Panc1 (cell line): ENCODE results near the gene ASCC3. TPM values are rescaled to one million over a fixed set of nuclear protein-coding genes. Genes with fewer than 3 reads are reported as not detected.

ENCODE experiments used
- ATAC-seq: fragments of 200-7000 bp; cut with Tn5 transposase; 2 replicates; pipeline ENCODE4 v1.9.1; 2020; ENCODE audit warnings: mild to moderate bottlenecking, moderate library complexity
- BruUV-seq: library from RNA; stranded (reverse); fragments of 400-500 nt; replicated peaks from 2 replicates; lab custom pipeline; 2021; lab: Mats Ljungman, UMichigan
- CTCF ChIA-PET: fragments of 300-600 bp; sonication (Branson Sonifier 250); formaldehyde crosslinking; loops from one replicate; lab custom pipeline; 2022; ENCODE audit warnings: antibody characterized with exemption; lab: Charles Lee
- POLR2A ChIA-PET: fragments of 300-600 bp; sonication (Branson Sonifier 250); formaldehyde crosslinking; loops from one replicate; lab custom pipeline; 2022; ENCODE audit warnings: antibody characterized with exemption; lab: Charles Lee
- DNase-seq: peaks from one replicate; pipeline ENCODE4 v3.0.0-alpha.2; 2010; ENCODE audit warnings: low read depth, low spot score
- H3K27ac ChIP-seq: 2 replicates; pipeline ENCODE4 v1.5.1; 2011; ENCODE audit warnings: mild to moderate bottlenecking, low read length, inconsistent platforms
- H3K27me3 ChIP-seq: fragments of 200-500 bp; sonication (Bioruptor generic); 2 replicates; pipeline ENCODE4 v1.6.0; 2014; ENCODE audit warnings: low read length, inconsistent platforms; ENCODE audit not compliant: control insufficient read depth, insufficient read depth
- H3K36me3 ChIP-seq: fragments of 200-500 bp; sonication (Bioruptor generic); 2 replicates; pipeline ENCODE4 v1.5.1; 2014; ENCODE audit warnings: inconsistent platforms, mild to moderate bottlenecking, low read length, moderate library complexity; ENCODE audit not compliant: control insufficient read depth, insufficient read depth
- H3K4me1 ChIP-seq: 2 replicates; pipeline ENCODE4 v1.5.1; 2011; ENCODE audit warnings: inconsistent platforms, mild to moderate bottlenecking, low read length, moderate library complexity; ENCODE audit not compliant: control insufficient read depth, insufficient read depth
- H3K4me3 ChIP-seq, 2 experiments: 2 replicates each; pipeline ENCODE4 v1.5.1; 2011 to 2012; ENCODE audit warnings: low read depth in 2 of 2, low read length in 2 of 2, mild to moderate bottlenecking in 2 of 2, inconsistent platforms in 1 of 2, moderate library complexity in 1 of 2
- H3K9me3 ChIP-seq: fragments of 200-500 bp; sonication (Bioruptor generic); 2 replicates; pipeline ENCODE4 v1.5.1; 2014; ENCODE audit warnings: low read depth, mild to moderate bottlenecking, inconsistent platforms, low read length, moderate library complexity; ENCODE audit not compliant: control insufficient read depth, insufficient read depth
- CTCF ChIP-seq: fragments of 450-650 bp; IDR thresholded peaks from 2 replicates; pipeline ENCODE4 v1.5.1; 2017; ENCODE audit warnings: mild to moderate bottlenecking
- POLR2AphosphoS5 ChIP-seq: IDR thresholded peaks from 2 replicates; pipeline ENCODE4 v1.6.1; 2012; ENCODE audit warnings: mild to moderate bottlenecking, low read depth, low read length, moderate library complexity
- SIN3A ChIP-seq: IDR thresholded peaks from 2 replicates; pipeline ENCODE4 v1.6.1; 2012; ENCODE audit warnings: low read depth, mild to moderate bottlenecking, low read length, moderate library complexity, borderline replicate concordance; ENCODE audit not compliant: insufficient read depth
- TCF7L2 ChIP-seq: IDR thresholded peaks from 2 replicates; pipeline ENCODE4 v1.6.1; 2011; ENCODE audit warnings: mild to moderate bottlenecking, low read depth, low read length, inconsistent platforms
- in situ Hi-C: cut with HindIII; loops from 2 replicates; pipeline ENCODE4 v1.10.0; 2016; ENCODE audit warnings: low sequenced_read_pairs, low pct_unique_long_range_greater_than_20kb
- intact Hi-C: fragments of 100-400 bp; cut with micrococcal nuclease; formaldehyde crosslinking; loops from one replicate; pipeline ENCODE4 v1.10.0; 2022; ENCODE audit not compliant: unreplicated experiment
- total RNA-seq: library from RNA; stranded (reverse); gene quantifications from one replicate; pipeline ENCODE4 v1.2.1, GENCODE V29; 2021; ENCODE audit not compliant: unreplicated experiment
- TF ChIP-seq, protein P1 (sequence below), 2 experiments: IDR thresholded peaks; 2 replicates each; pipeline ENCODE4 v1.6.1; 2011 to 2012; ENCODE audit warnings: low read depth in 2 of 2, control low read depth in 1 of 2, low read length in 1 of 2, mild to moderate bottlenecking in 1 of 2, moderate library complexity in 1 of 2; ENCODE audit not compliant: insufficient read depth in 1 of 2

The ASCC3 gene
- total RNA-seq, 1 experiment from 2014 or later = 46.9 TPM

DNA sequence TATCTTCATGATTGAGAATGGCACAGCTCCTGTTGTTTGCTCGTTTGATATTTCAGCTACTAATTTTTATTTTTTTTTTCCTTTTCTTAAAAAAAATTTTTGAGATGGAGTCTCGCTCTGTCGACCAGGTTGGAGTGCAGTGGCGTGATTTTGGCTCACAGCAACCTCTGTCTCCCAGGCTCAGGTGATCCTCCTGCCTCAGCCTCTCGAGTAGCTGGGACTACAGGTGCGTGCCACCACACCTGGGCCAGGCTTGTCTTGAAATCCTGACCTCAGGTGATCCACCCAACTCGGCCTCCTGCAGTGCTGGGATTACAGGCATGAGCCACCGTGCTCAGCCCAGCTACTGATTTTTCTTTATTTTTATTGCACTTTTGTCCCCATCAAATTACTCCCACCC is 266.2 kb downstream of the ASCC3 start:
- Histone ChIP-seq H3K27ac (no peak overlapping the region), H3K9me3 (no peaks in the 10 kb centered on the region), H3K4me1 (no peaks in the 10 kb centered on the region), H3K27me3 (no peaks in the 10 kb centered on the region), H3K36me3 (no peaks in the 10 kb centered on the region; the same call in 1 of the 2 replicates), H3K4me3 (no peak overlapping the region)
- intact Hi-C loops (no loop called here), in situ Hi-C loops (no loop called here)
- no peak for TF ChIP-seq POLR2AphosphoS5
- TF ChIP-seq, protein P1, sequence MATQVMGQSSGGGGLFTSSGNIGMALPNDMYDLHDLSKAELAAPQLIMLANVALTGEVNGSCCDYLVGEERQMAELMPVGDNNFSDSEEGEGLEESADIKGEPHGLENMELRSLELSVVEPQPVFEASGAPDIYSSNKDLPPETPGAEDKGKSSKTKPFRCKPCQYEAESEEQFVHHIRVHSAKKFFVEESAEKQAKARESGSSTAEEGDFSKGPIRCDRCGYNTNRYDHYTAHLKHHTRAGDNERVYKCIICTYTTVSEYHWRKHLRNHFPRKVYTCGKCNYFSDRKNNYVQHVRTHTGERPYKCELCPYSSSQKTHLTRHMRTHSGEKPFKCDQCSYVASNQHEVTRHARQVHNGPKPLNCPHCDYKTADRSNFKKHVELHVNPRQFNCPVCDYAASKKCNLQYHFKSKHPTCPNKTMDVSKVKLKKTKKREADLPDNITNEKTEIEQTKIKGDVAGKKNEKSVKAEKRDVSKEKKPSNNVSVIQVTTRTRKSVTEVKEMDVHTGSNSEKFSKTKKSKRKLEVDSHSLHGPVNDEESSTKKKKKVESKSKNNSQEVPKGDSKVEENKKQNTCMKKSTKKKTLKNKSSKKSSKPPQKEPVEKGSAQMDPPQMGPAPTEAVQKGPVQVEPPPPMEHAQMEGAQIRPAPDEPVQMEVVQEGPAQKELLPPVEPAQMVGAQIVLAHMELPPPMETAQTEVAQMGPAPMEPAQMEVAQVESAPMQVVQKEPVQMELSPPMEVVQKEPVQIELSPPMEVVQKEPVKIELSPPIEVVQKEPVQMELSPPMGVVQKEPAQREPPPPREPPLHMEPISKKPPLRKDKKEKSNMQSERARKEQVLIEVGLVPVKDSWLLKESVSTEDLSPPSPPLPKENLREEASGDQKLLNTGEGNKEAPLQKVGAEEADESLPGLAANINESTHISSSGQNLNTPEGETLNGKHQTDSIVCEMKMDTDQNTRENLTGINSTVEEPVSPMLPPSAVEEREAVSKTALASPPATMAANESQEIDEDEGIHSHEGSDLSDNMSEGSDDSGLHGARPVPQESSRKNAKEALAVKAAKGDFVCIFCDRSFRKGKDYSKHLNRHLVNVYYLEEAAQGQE (IDR thresholded peaks at IDR 0.05; ENCODE audit: insufficient read depth in 1 of 2, low read depth in 2 of 2, low read length in 1 of 2) = no peak
- no peak for TF ChIP-seq CTCF
- ATAC-seq (no peak), DNase-seq (no peak)
- BruUV-seq = no TSS peak
- ChIA-PET POLR2A (no interaction called here), CTCF (no interaction called here)

DNA sequence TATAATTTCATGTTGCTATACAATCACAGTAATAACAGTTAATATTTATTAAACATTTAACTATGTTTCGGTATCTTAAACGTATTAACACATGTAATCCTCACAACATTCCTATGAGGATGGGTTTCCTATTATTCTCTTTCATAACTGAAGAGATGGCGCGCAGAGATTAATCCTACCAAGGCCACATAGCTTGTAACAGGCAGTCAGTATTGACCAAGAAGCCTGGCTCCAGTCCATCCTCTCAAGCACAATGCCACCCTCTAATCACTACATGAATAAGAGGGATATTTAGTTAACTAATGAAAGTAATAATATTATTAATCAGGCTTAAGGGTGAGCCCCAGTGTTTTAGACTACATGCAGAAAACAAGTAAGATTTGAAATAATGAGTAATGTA is 266.7 kb downstream of the ASCC3 start:
- no peaks in the 10 kb centered on the region for H3K9me3 ChIP-seq
- H3K4me3 ChIP-seq = no peak overlapping the region
- H3K27ac ChIP-seq = no peak overlapping the region
- BruUV-seq = no TSS peak
- POLR2A ChIA-PET = no interaction called here
- CTCF ChIA-PET = no interaction called here
- ATAC-seq (no peak), DNase-seq (no peak)
- H3K27me3 ChIP-seq = no peaks in the 10 kb centered on the region
- TF ChIP-seq, protein P1 (IDR thresholded peaks at IDR 0.05; ENCODE audit: insufficient read depth in 1 of 2, low read depth in 2 of 2, low read length in 1 of 2) = no peak
- TF ChIP-seq POLR2AphosphoS5 (no peak), CTCF (no peak), TCF7L2 (no peak), SIN3A (no peak)
- intact Hi-C loops = no loop called here
- in situ Hi-C loops = no loop called here
- H3K36me3 ChIP-seq = no peaks in the 10 kb centered on the region; the same call in 1 of the 2 replicates
- no peaks in the 10 kb centered on the region for H3K4me1 ChIP-seq
